HepG2 (cell line): Measurements from ENCODE around the gene PRM3. TPM values are rescaled to one million over a fixed set of nuclear protein-coding genes. Genes with fewer than 3 reads are reported as not detected.

ENCODE experiments used
- ARID5B ChIP-seq: IDR thresholded peaks from 2 replicates; pipeline ENCODE4 v1.4.0; 2020; ENCODE audit warnings: mild to moderate bottlenecking, missing genetic modification reagents
- GLI4 ChIP-seq: sonication (generic); formaldehyde crosslinking; IDR thresholded peaks from 2 replicates; pipeline ENCODE4 v1.5.1; 2020; ENCODE audit warnings: missing genetic modification reagents, mild to moderate bottlenecking, moderate library complexity, borderline replicate concordance
- MIER3 ChIP-seq: IDR thresholded peaks from 2 replicates; pipeline ENCODE4 v1.6.1; 2016; ENCODE audit warnings: missing compliant biosample characterization, borderline replicate concordance
- PHF21A ChIP-seq: sonication (generic); formaldehyde crosslinking; IDR thresholded peaks from 2 replicates; pipeline ENCODE4 v1.5.0; 2020; ENCODE audit warnings: mild to moderate bottlenecking, missing genetic modification reagents
- RARG ChIP-seq: sonication (generic); formaldehyde crosslinking; IDR thresholded peaks from 2 replicates; pipeline ENCODE4 v1.4.0; 2020; ENCODE audit warnings: low read depth, mild to moderate bottlenecking, missing genetic modification reagents
- TAF1 ChIP-seq: sonication (generic); formaldehyde crosslinking; IDR thresholded peaks from 2 replicates; pipeline ENCODE4 v1.4.0; 2020; ENCODE audit warnings: missing genetic modification reagents
- THAP7 ChIP-seq: sonication (generic); formaldehyde crosslinking; IDR thresholded peaks from 2 replicates; pipeline ENCODE4 v1.8.1; 2023; ENCODE audit warnings: mild to moderate bottlenecking, missing genetic modification reagents
- THRA ChIP-seq: sonication (generic); formaldehyde crosslinking; IDR thresholded peaks from 2 replicates; pipeline ENCODE4 v1.4.0; 2020; ENCODE audit warnings: missing genetic modification reagents, borderline replicate concordance
- TIGD3 ChIP-seq: sonication (generic); formaldehyde crosslinking; IDR thresholded peaks from 2 replicates; pipeline ENCODE4 v1.5.1; 2020; ENCODE audit warnings: mild to moderate bottlenecking, missing genetic modification reagents, borderline replicate concordance
- U2AF1 ChIP-seq: fragments of 200-400 bp; formaldehyde crosslinking; optimal IDR thresholded peaks from 2 replicates; pipeline ENCODE3; 2017; ENCODE audit warnings: mild to moderate bottlenecking, low read depth, low read length
- ZBTB38 ChIP-seq: sonication (generic); formaldehyde crosslinking; IDR thresholded peaks from 2 replicates; pipeline ENCODE4 v1.5.1; 2020; ENCODE audit warnings: mild to moderate bottlenecking, missing genetic modification reagents
- ZFP41 ChIP-seq: sonication (generic); formaldehyde crosslinking; IDR thresholded peaks from 2 replicates; pipeline ENCODE4 v1.4.0; 2020; ENCODE audit warnings: mild to moderate bottlenecking, missing genetic modification reagents, borderline replicate concordance
- ZFYVE20 ChIP-seq: sonication (generic); formaldehyde crosslinking; IDR thresholded peaks from 2 replicates; pipeline ENCODE4 v1.8.0; 2023; ENCODE audit warnings: low read depth, mild to moderate bottlenecking, moderate library complexity, missing genetic modification reagents, borderline replicate concordance
- ZNF18 ChIP-seq: sonication (generic); formaldehyde crosslinking; IDR thresholded peaks from 2 replicates; pipeline ENCODE4 v1.8.0; 2022; ENCODE audit warnings: mild to moderate bottlenecking, missing genetic modification reagents; ENCODE audit not compliant: insufficient replicate concordance
- ZNF543 ChIP-seq: sonication (generic); formaldehyde crosslinking; IDR thresholded peaks from 2 replicates; pipeline ENCODE4 v1.4.0; 2020; ENCODE audit warnings: mild to moderate bottlenecking, missing genetic modification reagents
- ZNF720 ChIP-seq: sonication (generic); formaldehyde crosslinking; IDR thresholded peaks from 2 replicates; pipeline ENCODE4 v1.4.0; 2020; ENCODE audit warnings: missing genetic modification reagents
- polyA plus RNA-seq, 8 experiments: library from polyadenylated mRNA; depleted of rRNA in 3 of 8; stranded (reverse) in 7 of 8; unstranded in 1 of 8; fragments of >200 nt; fragmentation: Illumina TruSeq in 4 of 8; extraction: Trizol in 4 of 8; gene quantifications; 2 replicates each; pipeline versions ENCODE4 v1.2.1 to v1.2.3, GENCODE V29; 2011 to 2016; ENCODE audit warnings: low read depth in 4 of 8, missing spikeins in 1 of 8, mixed read lengths in 1 of 8; ENCODE audit not compliant: insufficient read depth in 1 of 8
- total RNA-seq, 5 experiments: library from RNA; depleted of rRNA; stranded (reverse); fragments of >200 nt; fragmentation: Illumina TruSeq; extraction: Trizol; gene quantifications; 2 replicates each; pipeline ENCODE4 v1.2.3, GENCODE V29; 2016; ENCODE audit warnings: low read depth in 1 of 5

Gene PRM3
- total and polyA plus RNA-seq, 2 of the 13 experiments (the other 11 are each of a cell fraction or from before 2014, with no cell fraction given), result not detected

- TF ChIP-seq ZFP41 (CRISPR knock-in tag) (peak; percentile 49; the same call in 1 of the 2 replicates), MIER3 (CRISPR knock-in tag) (0 out of 2 replicates have a peak, but pooled peaks have one; percentile 10), TIGD3 (CRISPR knock-in tag) (no peak), ZNF720 (CRISPR knock-in tag) (peak; percentile 57; the same call in 1 of the 2 replicates), ZFYVE20 (CRISPR knock-in tag) (no peak), THRA (CRISPR knock-in tag) (peak; percentile 60), TAF1 (peak; percentile 24; the same call in 1 of the 2 replicates), ZNF18 (CRISPR knock-in tag) (no peak), PHF21A (no peak), ZBTB38 (CRISPR knock-in tag) (peak; percentile 99), ZNF543 (CRISPR knock-in tag) (0 out of 2 replicates have a peak, but pooled peaks have one; percentile 13), THAP7 (CRISPR knock-in tag) (peak; percentile 62; the same call in 1 of the 2 replicates), GLI4 (CRISPR knock-in tag) (peak; percentile 75; the same call in 1 of the 2 replicates), RARG (no peak), ARID5B (CRISPR knock-in tag) (peak; percentile 75), U2AF1 (no peak)
Observed at GRCh38 chr16:11297492-11298142, 24.2 kb upstream of the PRM3 start (continued).
